HG03060 (cell line): ENCODE measurements around the gene PSENEN.
"Not testable (repeated sequence)": the region's sequence is repeated elsewhere in the genome, so short reads cannot be mapped to it uniquely, and the experiment has no call there.

Experiments
- ATAC-seq: cut with Tn5 transposase; IDR thresholded peaks from one replicate; pipeline ENCODE4 v1.9.1; 2021; ENCODE audit warnings: low read depth, moderate number of reproducible peaks; ENCODE audit not compliant: unreplicated experiment

The PSENEN gene

DNA sequence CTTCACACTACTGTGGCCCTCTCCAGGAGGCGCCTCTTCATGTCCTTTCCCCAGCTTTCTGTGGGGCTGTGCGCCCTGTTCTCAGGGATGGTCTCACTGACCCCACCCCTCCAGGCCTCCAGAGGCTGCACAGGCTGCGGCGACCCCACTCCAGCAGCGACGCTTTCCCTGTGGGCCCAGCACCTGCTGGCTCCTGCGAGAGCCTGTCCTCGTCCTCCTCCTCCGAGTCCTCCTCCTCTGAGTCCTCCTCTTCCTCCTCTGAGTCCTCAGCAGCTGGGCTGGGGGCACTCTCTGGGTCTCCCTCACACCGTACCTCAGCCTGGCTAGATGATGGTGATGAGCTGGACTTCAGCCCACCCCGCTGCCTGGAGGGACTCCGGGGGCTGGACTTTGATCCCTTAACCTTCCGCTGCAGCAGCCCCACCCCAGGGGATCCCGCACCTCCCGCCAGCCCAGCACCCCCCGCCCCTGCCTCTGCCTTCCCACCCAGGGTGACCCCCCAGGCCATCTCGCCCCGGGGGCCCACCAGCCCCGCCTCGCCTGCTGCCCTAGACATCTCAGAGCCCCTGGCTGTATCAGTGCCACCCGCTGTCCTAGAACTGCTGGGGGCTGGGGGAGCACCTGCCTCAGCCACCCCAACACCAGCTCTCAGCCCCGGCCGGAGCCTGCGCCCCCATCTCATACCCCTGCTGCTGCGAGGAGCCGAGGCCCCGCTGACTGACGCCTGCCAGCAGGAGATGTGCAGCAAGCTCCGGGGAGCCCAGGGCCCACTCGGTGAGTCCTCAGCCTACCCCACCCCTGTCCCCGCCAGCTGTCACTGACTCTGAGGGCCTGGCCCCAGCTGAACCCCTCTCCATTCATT, 41.1 kb downstream of the PSENEN start:
- no peak for ATAC-seq

DNA sequence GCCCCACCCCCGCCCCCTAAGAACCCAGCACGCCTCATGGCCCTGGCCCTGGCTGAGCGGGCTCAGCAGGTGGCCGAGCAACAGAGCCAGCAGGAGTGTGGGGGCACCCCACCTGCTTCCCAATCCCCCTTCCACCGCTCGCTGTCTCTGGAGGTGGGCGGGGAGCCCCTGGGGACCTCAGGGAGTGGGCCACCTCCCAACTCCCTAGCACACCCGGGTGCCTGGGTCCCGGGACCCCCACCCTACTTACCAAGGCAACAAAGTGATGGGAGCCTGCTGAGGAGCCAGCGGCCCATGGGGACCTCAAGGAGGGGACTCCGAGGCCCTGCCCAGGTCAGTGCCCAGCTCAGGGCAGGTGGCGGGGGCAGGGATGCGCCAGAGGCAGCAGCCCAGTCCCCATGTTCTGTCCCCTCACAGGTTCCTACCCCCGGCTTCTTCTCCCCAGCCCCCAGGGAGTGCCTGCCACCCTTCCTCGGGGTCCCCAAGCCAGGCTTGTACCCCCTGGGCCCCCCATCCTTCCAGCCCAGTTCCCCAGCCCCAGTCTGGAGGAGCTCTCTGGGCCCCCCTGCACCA, 41.9 kb downstream of the PSENEN start:
- ATAC-seq: no peak

DNA sequence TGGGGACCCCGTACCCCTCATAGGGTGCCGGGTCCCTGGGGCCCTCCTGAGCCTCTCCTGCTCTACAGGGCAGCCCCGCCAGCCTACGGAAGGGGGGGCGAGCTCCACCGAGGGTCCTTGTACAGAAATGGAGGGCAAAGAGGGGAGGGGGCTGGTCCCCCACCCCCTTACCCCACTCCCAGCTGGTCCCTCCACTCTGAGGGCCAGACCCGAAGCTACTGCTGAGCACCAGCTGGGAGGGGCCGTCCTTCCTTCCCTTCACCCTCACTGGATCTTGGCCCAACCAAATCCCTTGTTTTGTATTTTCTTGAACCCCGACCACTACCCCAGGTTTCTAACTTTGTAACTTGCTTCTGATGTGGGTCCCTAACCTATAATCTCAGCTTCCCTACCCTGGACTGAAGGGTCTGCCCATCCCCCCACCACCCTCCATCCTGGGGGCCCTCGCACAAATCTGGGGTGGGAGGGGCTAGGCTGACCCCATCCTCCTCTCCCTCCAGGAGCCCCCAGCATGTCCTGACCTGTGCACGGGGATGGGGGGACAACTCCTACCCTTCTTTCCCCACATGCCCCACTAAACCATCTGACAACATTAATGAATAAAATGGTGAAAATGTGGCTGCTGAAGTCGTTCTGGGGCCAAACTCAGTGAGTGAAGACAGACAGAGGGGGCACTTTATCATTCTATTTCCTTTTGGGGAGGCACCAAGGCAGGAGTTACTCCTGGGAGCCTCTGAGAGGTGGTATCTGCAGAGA, 42.9 kb downstream of the PSENEN start:
- no peak for ATAC-seq

DNA sequence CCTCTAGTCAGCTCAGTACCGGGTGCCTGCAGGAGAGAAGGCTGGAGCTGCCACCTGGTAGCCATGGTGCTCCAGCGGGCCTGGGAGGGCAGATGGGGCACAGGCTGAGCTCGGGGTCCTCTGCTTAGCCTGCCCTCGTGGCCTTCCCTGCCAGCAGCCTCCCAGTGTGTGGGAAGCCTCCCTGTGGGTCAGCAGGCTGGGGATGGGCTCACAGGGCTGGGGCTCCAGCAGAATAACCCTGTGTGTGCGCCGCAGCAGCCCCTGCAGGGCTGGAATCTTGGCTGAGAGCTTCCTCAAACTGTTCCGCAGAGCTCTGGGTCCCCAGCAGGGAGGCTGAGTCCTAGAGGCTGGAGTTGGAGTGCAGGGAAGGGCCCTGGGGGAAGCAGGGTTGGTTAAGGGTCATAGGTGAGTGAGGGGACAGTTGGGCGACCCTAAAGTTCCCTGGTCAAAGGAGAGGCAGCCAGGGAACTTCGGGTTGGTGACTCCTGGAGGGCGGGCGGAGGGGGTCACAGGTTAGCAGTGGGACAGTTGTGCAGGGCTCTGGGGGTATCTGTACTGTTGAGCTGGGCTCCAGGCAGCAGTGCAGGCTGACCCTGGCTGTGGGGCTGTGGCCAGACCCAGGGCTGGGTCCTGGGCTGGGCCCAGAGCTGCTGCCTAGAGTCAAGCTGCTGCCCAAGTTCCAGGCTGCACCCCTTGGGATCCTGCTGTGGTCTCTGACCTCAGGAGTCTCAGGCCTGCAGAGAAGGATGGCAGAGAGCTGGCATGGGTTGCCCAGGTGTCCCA, 43.9 kb downstream of the PSENEN start:
- no peak for ATAC-seq

DNA sequence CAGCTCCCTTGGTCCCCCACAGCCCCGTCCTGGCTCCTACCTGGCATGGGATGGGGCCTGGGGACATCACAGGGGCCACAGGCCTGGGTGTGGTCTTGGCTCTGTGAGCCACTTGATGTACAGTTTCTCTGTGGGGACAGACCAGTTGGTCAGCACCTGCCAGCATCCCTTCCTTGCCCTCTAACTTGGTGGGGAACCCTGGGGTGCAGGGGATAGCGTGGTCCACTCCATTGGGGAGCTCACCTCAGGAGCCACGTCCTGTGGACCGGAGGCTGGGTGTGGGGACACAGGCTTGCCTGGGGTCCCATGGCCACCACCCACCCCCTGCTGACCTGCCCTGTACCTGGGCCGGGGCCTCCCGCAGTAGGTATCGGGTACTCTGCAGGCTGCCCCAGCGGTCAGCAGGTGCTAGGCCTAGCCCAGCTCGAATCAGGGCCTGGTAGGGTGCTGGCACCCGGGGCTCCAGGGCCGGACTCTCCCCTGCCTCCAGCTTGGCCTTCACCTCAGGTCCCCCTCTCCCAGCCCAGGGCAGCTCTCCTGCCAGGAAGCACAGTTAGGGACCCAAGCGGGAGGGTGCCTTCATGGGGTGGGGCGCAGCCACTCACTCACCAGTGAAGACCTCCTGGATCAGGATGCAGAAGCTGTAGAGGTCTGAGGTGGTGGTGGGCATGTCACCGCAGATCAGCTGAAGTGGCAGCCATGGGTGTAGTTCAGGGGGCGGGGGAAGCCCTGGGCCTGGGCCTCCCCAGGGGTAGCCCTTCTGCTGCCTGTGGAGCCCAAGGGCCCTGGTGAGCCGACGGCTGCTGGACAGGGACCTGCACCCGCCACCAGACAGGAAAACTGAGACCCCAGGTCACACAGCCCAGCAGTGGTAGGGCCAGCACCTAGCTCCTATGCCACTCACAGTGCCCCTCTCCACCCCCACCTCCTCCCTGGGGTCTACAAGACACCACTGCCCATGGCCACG, 44.8 kb downstream of the PSENEN start:
- no peak for ATAC-seq

DNA sequence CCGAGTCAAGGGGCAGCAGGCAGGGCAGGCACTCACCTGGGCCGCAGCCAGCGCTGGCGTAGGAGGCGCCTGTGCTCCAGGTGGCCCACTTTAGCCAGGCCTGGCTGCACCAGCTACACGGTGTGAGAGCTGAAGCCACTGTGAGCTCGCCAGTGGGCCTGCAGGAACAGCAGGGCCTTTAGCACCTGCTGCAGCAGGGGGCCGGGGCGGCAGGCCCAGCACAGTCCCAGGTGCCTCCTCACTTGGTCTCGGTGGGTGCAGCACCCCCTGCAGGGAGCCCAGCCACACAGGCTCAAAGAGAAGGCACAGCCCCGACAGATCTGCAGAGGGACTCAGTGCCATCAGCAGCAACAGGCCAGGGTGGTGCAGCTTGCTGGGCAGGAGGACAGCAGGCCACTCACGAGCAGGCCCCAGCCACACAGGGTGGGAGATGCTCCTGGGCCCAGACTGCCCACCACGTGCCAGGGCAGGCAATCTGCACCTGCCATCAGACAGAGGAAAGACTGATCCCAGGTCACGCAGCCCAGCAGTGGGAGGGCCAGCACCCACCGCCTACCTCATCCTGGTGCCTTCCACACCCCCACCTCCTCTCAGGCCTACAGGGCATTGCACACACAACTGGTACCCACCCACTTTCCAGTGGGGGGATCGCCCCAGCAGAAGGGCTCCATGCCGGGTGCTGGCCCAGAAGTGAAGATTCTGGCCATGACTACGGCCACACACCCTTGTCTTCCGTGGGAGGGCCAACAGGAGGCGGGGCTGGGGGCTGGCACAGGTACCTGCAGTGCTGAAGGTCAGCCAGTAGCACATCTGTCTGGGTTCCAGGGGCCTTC, 45.7 kb downstream of the PSENEN start:
- ATAC-seq: no peak

DNA sequence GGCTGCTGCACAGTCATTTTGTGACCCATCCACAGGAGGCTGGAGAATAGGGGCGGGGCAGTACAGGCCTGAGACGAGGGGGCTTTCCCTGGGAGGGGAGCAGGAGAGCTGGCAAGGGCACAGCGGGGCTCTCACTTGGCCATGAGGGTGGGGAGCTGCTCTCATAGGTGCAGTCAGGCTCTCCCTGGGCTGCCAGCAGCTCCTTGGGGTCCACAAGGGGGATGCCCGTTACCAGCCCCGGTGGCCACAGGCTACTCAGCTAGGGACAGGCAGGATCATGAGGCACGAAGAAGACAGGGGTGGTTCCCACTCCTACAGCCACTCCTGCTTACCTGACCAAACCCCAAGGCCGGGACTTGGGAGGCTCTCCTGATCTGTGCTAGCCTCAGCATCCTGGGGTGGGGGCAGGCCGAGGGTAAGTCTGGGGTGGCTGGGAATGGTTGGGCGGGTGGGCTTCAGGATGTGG, 46.4 kb downstream of the PSENEN start:
- no peak for ATAC-seq

DNA sequence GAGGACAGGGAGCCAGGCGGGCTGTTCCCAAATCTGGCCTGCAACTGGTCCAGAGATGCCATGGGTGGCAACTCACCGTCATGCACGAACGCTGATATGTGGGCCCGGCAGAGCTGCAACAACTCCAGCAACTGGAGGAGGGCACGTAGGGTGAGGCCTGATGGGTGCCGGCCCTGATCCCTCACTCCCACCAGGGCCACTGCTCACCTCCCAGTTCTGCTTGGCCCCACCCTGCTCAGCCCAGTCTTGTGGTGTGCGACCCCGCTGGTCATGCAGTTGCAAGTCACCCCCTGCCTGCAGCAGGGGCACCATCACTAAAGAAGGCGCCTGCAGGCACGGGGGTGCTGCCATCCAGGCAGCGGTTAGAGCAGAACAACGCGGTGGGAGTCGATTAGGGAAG, 46.9 kb downstream of the PSENEN start:
- ATAC-seq: no peak

DNA sequence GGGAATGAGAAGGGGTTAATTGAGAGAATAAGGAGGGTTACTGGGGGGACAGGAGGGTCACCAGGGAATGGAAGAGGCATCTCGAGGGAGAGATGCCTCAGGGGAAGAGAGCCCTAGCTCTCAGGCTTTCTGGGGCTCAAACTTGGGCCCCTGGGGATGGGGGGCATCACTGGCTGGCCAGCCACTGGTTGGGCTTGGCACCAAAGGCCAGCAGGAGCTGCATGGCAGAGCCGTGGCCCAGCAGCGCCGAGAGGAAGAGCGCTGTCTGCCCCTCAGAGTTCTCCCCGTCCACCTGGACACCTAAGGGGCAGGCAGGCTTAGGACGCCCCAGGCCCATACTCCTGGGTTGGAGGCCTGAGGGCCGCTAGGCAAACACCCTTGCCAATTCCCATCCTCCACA, 47.4 kb downstream of the PSENEN start:
- ATAC-seq: no peak

DNA sequence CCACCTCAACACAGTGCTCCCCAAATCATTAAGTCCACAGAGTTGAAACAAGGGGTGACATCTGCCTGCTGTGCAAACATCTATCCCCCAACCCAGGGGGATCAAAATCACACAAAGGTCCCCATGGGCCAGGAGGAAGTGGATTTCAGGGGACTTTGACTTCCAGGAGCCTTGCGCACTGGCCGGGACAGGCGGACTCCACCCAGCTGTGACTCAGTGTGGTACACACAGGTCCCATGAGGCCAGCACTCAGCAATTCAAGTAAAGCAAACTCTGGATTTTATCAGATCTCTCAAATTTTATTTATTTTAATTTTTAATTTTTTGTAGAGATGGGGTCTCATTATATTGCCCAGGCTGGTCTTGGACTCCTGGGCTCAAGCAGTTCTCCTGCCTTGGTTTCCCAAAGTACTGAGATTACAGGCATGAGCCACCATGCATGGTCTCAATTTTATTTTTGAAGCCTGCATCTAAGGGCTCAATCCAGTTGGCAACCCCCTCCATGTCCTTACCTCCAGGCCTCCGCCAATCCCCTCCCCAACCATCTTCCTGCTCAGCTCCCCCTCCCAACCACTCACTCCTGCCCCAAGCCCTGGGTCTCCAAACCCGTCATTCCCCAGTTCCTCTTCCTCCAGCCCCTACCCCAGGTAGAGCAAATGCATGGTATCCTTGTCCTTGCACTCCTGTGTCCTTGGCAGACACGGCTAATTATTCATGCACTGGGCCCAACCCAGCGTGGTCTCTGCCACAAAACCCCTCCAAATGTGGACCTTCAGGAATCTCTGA, 48.1 kb downstream of the PSENEN start:
- no peak for ATAC-seq

DNA sequence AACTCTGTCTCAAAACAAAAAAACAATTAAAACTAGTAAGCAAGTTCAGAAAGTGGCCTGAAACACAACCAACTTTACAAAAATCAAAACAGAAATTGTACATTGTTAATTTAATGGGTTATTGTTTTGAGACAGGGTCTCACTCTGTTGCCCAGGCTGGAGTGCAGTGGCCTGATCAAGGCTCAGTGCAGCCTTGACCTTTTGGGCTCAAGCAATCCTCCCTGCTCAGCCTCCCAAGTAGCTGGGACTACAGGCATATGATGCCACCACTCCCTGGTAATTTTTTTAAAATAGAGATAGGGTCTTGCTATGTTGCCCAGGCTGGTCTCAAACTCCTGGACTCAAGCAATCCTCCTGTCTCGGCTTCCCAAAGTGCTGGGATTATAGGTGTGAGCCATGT, 50.1 kb downstream of the PSENEN start:
- not testable (repeated sequence) for ATAC-seq
